K562 (cell line): ENCODE measurements around the gene RGMA. TPM values are rescaled to one million over a fixed set of nuclear protein-coding genes. Genes with fewer than 3 reads are reported as not detected.

Experiments
- ATAC-seq: fragments of 200-7000 bp; cut with Tn5 transposase; 3 replicates; pipeline ENCODE4 v1.9.1; 2020; ENCODE audit warnings: moderate library complexity
- BruUV-seq: library from RNA; stranded (reverse); fragments of 400-500 nt; replicated peaks from 2 replicates; lab custom pipeline; 2021; lab: Mats Ljungman, UMichigan
- CTCF ChIA-PET: fragments of 300-600 bp; formaldehyde crosslinking; extraction: SDS; loops from one replicate; lab custom pipeline; 2021; ENCODE audit warnings: low intra/inter-chr PET ratio; lab: Yijun Ruan, JAX
- POLR2A ChIA-PET: fragments of 300-600, 350-650 bp; sonication (Branson Sonifier 250); formaldehyde crosslinking; extraction: SDS; loops from one replicate; lab custom pipeline; 2021; ENCODE audit warnings: antibody characterized with exemption, inconsistent platforms; lab: Yijun Ruan, JAX
- DNase-seq, 4 experiments: peaks; one replicate each; pipeline versions ENCODE4 v3.0.0 to v3.0.0-alpha.2; 2011 to 2018; ENCODE audit warnings: low spot score in 3 of 4, mixed read lengths in 3 of 4; ENCODE audit errors: extremely low read depth in 1 of 4
- FAIRE-seq: peaks from 2 replicates; lab custom pipeline; 2011; peaks lifted over from hg19 to GRCh38; lab: Jason Lieb, UNC
- H2AFZ ChIP-seq: 2 replicates; pipeline ENCODE4 v1.6.0; 2011; ENCODE audit warnings: low read depth, low read length, control low read depth, inconsistent platforms
- H3K27ac ChIP-seq: fragments of 200-600 bp; 3 replicates; pipeline ENCODE4 v1.8.0; 2011; ENCODE audit warnings: low read depth, mild to moderate bottlenecking, control low read depth, inconsistent platforms, low read length, moderate library complexity, mixed read lengths; ENCODE audit errors: extremely low read depth
- H3K27me3 ChIP-seq, 2 experiments: fragments of 300-600 bp in 1 of 2; 2 replicates in 1 of 2; 3 replicates in 1 of 2; pipeline versions ENCODE4 v1.6.0 to v1.8.0; 2011; ENCODE audit warnings: inconsistent platforms in 2 of 2, low read length in 2 of 2, mild to moderate bottlenecking in 1 of 2, mixed read lengths in 1 of 2, moderate library complexity in 1 of 2; ENCODE audit not compliant: control insufficient read depth in 2 of 2, insufficient read depth in 2 of 2
- H3K36me3 ChIP-seq: fragments of 300-600 bp; 3 replicates; pipeline ENCODE4 v1.8.0; 2011; ENCODE audit warnings: mild to moderate bottlenecking, low read length, inconsistent platforms; ENCODE audit not compliant: control insufficient read depth, insufficient read depth
- H3K4me1 ChIP-seq, 2 experiments: fragments of 200-600 bp in 1 of 2; replicated peaks in 1 of 2; 2 replicates in 1 of 2; 3 replicates in 1 of 2; pipeline versions ENCODE4 v1.5.1 to v1.8.0; 2011; ENCODE audit warnings: inconsistent platforms in 2 of 2, low read length in 2 of 2, mild to moderate bottlenecking in 1 of 2, mixed read lengths in 1 of 2, moderate library complexity in 1 of 2; ENCODE audit not compliant: control insufficient read depth in 2 of 2, insufficient read depth in 2 of 2
- H3K4me2 ChIP-seq: 2 replicates; pipeline ENCODE4 v1.6.1; 2011; ENCODE audit warnings: low read length, control low read depth, inconsistent platforms, mixed read lengths; ENCODE audit not compliant: insufficient read depth
- H3K4me3 ChIP-seq: fragments of 200-600 bp; sonication (generic), shearing (Covaris generic); 2 replicates; pipeline ENCODE4 v1.5.1; 2016; ENCODE audit warnings: control low read depth, inconsistent platforms
- H3K79me2 ChIP-seq: fragments of 200-600 bp; 3 replicates; pipeline ENCODE4 v1.8.0; 2011; ENCODE audit warnings: low read length, inconsistent platforms; ENCODE audit not compliant: control insufficient read depth, insufficient read depth
- H3K9ac ChIP-seq, 2 experiments: 2 replicates each; pipeline versions ENCODE4 v1.6.0 to v1.6.1; 2011; ENCODE audit warnings: low read depth in 2 of 2, low read length in 2 of 2, control low read depth in 1 of 2, inconsistent platforms in 1 of 2, mild to moderate bottlenecking in 1 of 2, mixed read lengths in 1 of 2; ENCODE audit not compliant: insufficient read depth in 1 of 2
- H3K9me1 ChIP-seq: one replicate; pipeline ENCODE4 v1.6.0; 2011; ENCODE audit warnings: inconsistent platforms, mild to moderate bottlenecking, low read length, moderate library complexity; ENCODE audit not compliant: control insufficient read depth, insufficient read depth
- H3K9me3 ChIP-seq: replicated peaks from 2 replicates; pipeline ENCODE4 v1.5.1; 2011; ENCODE audit warnings: low read depth, low read length, inconsistent platforms; ENCODE audit not compliant: control insufficient read depth, insufficient read depth
- H4K20me1 ChIP-seq: replicated peaks from 2 replicates; pipeline ENCODE4 v1.6.1; 2011; ENCODE audit warnings: low read length, inconsistent platforms, mixed read lengths; ENCODE audit not compliant: control insufficient read depth, insufficient read depth
- ETV6 ChIP-seq, 3 experiments: fragments of 150-350 bp in 1 of 3; sonication (generic) in 1 of 3; formaldehyde crosslinking in 1 of 3; IDR thresholded peaks; 2 replicates each; pipeline versions ENCODE4 v1.6.1 to v1.8.0; 2014 to 2022; ENCODE audit warnings: borderline replicate concordance in 2 of 3, low read depth in 2 of 3, antibody characterized with exemption in 1 of 3, low read length in 1 of 3, mild to moderate bottlenecking in 1 of 3, missing genetic modification reagents in 1 of 3
- MLX ChIP-seq, 2 experiments: fragments of 450-650 bp in 1 of 2; sonication (generic) in 1 of 2; formaldehyde crosslinking; conservative IDR thresholded peaks; 2 replicates each; pipeline versions ENCODE4 v1.4.0 to v1.8.1; 2020 to 2022; ENCODE audit warnings: mild to moderate bottlenecking in 1 of 2, missing genetic modification reagents in 1 of 2
- NFATC3 ChIP-seq: fragments of 450-650 bp; IDR thresholded peaks from 2 replicates; pipeline ENCODE4 v1.6.1; 2017; ENCODE audit warnings: mild to moderate bottlenecking
- NR1H2 ChIP-seq: sonication (generic); formaldehyde crosslinking; IDR thresholded peaks from 2 replicates; pipeline ENCODE4 v1.4.0; 2020; ENCODE audit warnings: mild to moderate bottlenecking, missing genetic modification reagents
- RBM25 ChIP-seq: fragments of 200-400 bp; formaldehyde crosslinking; IDR thresholded peaks from 2 replicates; pipeline ENCODE4 v1.6.1; 2018; ENCODE audit warnings: low read length, low read depth, moderate library complexity; ENCODE audit not compliant: severe bottlenecking
- SRF ChIP-seq, 2 experiments: fragments of 250-450, 450-650 bp in 1 of 2; sonication (Bioruptor Pico) in 1 of 2; sonication (generic) in 1 of 2; formaldehyde crosslinking; IDR thresholded peaks; 2 replicates each; pipeline versions ENCODE4 v1.5.0 to v1.5.1; 2020 to 2022; ENCODE audit warnings: mild to moderate bottlenecking in 1 of 2, missing genetic modification reagents in 1 of 2
- ZNF197 ChIP-seq: fragments of 200-800 bp; sonication (Bioruptor generic); IDR thresholded peaks from 2 replicates; pipeline ENCODE4 v1.6.1; 2016; ENCODE audit warnings: low read depth, missing genetic modification characterization, missing compliant biosample characterization
- WGBS: fragments of 100-300 bp; shearing (Covaris generic); methylation state at CpG from one replicate; pipeline ENCODE4 v1.1.6; 2016; ENCODE audit warnings: low coverage, mixed read lengths; ENCODE audit not compliant: insufficient coverage; ENCODE audit errors: missing lambda C conversion rate; 5-methylcytosine and 5-hydroxymethylcytosine counted together
- in situ Hi-C: fragments of 300-500 bp; cut with MboI; formaldehyde crosslinking; loops from 4 replicates; pipeline ENCODE4 v1.15.0; 2018; ENCODE audit warnings: inconsistent platforms, mixed read lengths
- intact Hi-C: fragments of 100-400 bp; cut with micrococcal nuclease; formaldehyde crosslinking; loops from 2 replicates; pipeline ENCODE4 v1.14.2; 2022
- polyA plus RNA-seq, 8 experiments: library from polyadenylated mRNA; depleted of rRNA in 4 of 8; stranded (reverse) in 5 of 8; unstranded in 3 of 8; fragments of >200 nt; fragmentation: Nextera tagmentation in 2 of 8; fragmentation: Illumina TruSeq in 1 of 8; extraction: Ambion mirVana in 2 of 8; extraction: Trizol in 1 of 8; gene quantifications; 2 replicates each; pipeline versions ENCODE4 v1.2.1 to v1.2.3, GENCODE V29; 2011 to 2014; ENCODE audit warnings: inconsistent platforms in 1 of 8, missing spikeins in 1 of 8
- total RNA-seq, 7 experiments: library from RNA; depleted of rRNA in 6 of 7; stranded (reverse); fragments of >200 nt in 6 of 7; fragmentation: Illumina TruSeq in 2 of 7; extraction: Trizol in 2 of 7; gene quantifications; 2 replicates each; pipeline versions ENCODE4 v1.2.1 to v1.2.3, GENCODE V29; 2011 to 2021; ENCODE audit warnings: low replicate concordance in 1 of 7

Gene RGMA
- total and polyA plus RNA-seq, 9 of the 15 experiments (the other 6 are each of a cell fraction or from before 2014, with no cell fraction given): 0.03 to 0.05 (median 0.03) TPM; not detected in 6

- TF ChIP-seq NR1H2: no peak
Observed at GRCh38 chr15:93103823-93104222, 14.8 kb upstream of the RGMA start (continued).

- 0% methylated on average over 7 of the region's 7 CpGs for WGBS
- H3K9me3 ChIP-seq: no peaks in the 10 kb centered on the region
- ChIA-PET CTCF (no interaction called here), POLR2A (no interaction called here)
- DNase-seq: no peak
- no peak overlapping the region for H3K4me2 ChIP-seq
- no peaks in the 10 kb centered on the region for H3K4me1 ChIP-seq
- H2AFZ ChIP-seq: no peak overlapping the region
- H3K27me3 ChIP-seq: peaks cover 2 to 25% of the 10 kb centered on the region in 2 experiments; a peak in 3 of 5 replicates
- BruUV-seq: no TSS peak
- intact Hi-C loops: no loop called here
- H3K27ac ChIP-seq: no peak overlapping the region
- no peaks in the 10 kb centered on the region for H4K20me1 ChIP-seq
- no peak for TF ChIP-seq SRF (CRISPR knock-in tag; IDR thresholded peaks at IDR 0.05)
- TF ChIP-seq RBM25: no peak
- TF ChIP-seq NFATC3: no peak
- no peak for TF ChIP-seq ETV6 (IDR thresholded peaks at IDR 0.05; ENCODE audit: borderline replicate concordance in 1 of 2, low read depth in 2 of 2, low read length in 1 of 2)
- TF ChIP-seq ETV6 (CRISPR knock-in tag; IDR thresholded peaks at IDR 0.05; ENCODE audit: borderline replicate concordance): no peak
- TF ChIP-seq MLX (CRISPR knock-in tag; conservative IDR thresholded peaks at IDR 0.05): no peak
- no peak for TF ChIP-seq ZNF197 (CRISPR knock-in tag)
- TF ChIP-seq, all 486 proteins: peak for 0
- FAIRE-seq (no peak), ATAC-seq (no peak)
- Histone ChIP-seq H3K36me3 (no peaks in the 10 kb centered on the region), H3K9me1 (no peaks in the 10 kb centered on the region), H3K79me2 (no peaks in the 10 kb centered on the region), H3K9ac (no peak overlapping the region), H3K4me3 (no peak overlapping the region)
- in situ Hi-C loops: no loop called here
Observed at GRCh38 chr15:93102211-93102610, 13.2 kb upstream of the RGMA start.
